SIG-M5 treated with dmso at 0.1 percent for 504 hours (cell line): ENCODE measurements around the gene ZNF764.
"Not testable (repeated sequence)": the region's sequence is repeated elsewhere in the genome, so short reads cannot be mapped to it uniquely, and the experiment has no call there.

Experiments used
- DNase-seq: peaks from one replicate; lab custom pipeline; 2025; ENCODE audit not compliant: unreplicated experiment; lab: John Stamatoyannopoulos, UW

Gene ZNF764

GRCh38 chr16:30557957-30558788 lies at the start of gene ZNF764:
ZNF764 (minus strand) TSS chr16:30558374; CDS start chr16:30558182, 192 bp downstream.
- DNase-seq, result peak; percentile 97

DNA sequence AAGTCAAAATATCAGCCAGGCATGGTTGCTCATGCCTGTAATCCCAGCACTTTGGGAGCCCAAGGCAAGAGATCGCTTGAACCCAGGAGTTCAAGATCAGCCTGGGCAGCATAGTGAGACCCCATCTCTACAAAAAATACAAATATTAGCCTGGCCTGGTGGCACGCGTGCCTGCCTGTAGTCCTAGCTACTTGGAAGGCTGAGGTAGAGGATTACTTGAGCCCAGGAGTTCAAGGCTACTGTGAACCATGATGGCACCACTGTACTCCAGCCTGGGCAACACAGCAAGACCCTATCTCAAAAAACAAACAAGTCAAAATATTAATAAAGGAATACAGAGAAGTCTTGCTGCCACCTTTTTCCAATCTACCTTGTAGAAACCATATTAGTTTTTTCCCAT lies 47.8 kb upstream of the ZNF764 start:
- no peak for DNase-seq

- peak; percentile 62 for DNase-seq
Observed at GRCh38 chr16:30605158-30605557, 47.0 kb upstream of the ZNF764 start.

GRCh38 chr16:30604316-30604947 lies 46.3 kb upstream of the ZNF764 start:
- no peak for DNase-seq

DNA sequence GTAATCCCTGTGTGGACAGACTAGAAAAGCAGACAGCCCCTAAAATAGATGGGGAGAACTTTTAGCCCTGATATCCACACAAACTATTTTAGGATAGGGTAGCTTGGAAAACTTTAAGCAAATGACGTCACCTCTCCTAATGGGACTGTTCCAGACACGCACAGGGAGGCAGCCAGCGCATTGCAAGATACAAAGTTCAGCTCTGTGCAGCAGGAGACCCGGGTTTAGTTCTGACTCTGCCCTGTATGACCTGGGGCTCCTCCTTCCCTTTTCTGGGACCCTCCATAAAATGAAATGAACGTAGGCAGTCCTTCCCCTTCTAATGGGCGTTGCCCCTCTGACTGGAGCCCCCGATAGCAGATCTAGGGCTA lies 45.8 kb upstream of the ZNF764 start:
- no peak for DNase-seq

DNA sequence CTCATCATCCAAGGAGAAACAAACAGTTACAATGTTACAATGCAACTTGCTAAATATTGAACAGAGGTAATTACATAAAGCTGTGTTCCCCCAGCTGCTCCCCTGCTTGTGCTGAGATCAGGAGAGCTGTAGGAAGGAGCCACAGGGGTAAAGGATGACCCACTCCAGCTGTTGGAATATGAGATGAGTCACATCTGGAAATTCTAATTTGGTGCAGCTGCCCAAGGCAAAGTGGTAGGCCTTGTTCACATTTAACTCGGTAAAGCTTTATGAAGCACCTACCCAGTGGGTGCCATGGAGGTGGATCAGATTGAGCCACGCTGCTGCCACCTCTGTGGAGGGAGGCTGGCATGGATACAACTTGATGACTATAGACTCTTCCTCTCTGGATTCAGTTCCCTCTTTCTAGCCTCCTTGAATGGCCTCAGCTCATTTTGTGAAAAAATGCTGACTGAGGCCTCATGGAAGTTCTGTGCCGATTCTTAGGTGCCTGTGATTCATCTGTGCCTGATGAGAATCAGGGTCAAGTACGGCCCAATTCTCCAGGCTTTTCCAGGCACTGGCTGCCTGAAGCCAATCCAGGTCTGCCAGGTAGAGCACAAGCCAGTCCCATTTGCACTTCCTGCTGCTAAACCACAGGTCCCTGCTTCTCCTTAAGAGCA lies 44.6 kb upstream of the ZNF764 start:
- peak; percentile 26 for DNase-seq

GRCh38 chr16:30601966-30602365 lies 43.8 kb upstream of the ZNF764 start:
- DNase-seq, result peak; percentile 32

DNA sequence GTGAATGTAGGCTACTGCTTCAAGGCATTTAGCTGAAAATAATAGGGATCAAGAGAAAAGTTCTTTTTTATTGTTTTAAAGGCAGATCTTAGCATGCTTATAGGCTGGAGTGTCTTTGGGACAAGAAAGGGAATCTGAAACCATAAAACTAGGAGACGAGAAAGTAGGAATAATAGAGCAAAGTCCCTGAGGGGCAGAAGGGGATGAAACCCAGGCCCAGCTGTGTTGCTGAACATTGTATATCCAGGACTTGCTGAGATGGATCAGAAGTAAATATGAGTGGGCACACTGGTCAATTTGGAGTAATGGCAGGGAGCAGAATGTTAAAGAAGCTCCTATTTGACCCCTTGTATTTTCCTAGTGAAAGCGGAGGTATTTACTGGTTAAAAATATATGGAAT lies 42.8 kb upstream of the ZNF764 start:
- no peak for DNase-seq

DNA sequence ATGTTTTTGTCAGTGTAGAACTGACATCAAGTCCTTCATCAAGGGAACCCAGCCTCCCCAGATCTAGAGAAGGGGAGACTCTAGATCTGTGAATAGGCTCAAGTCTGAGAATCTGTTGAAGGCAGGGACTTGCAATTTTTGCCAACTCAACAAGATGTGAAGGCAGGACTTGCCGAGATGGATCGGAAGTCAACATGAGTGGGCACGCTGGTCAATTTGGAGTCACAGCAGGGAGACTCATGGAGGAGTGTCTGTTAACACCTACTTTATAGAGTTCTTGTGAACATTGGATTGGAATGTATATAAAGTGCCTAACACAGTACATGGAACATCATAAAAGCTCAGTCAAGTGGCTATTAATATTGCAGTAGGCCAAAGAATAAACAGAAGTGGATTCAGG lies 42.0 kb upstream of the ZNF764 start:
- no peak for DNase-seq

DNA sequence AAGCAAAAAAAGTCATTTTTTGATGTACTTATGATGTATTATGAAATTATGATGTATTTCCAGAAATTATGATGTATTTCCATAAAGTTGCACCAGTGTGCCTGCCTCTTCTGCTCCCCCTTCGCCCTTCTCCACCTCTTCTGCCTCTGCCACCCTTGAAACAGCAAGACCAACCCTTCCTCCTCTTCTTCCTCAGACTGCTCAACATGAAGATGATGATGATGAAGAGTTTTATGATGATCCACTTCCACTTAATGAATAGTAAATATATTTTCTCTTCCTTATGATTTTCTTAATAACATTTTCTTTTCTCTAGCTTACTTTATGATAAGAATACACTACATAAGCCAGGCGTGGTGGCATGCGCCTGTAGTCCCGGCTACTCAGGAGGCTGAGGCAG lies 34.7 kb upstream of the ZNF764 start:
- no peak for DNase-seq

DNA sequence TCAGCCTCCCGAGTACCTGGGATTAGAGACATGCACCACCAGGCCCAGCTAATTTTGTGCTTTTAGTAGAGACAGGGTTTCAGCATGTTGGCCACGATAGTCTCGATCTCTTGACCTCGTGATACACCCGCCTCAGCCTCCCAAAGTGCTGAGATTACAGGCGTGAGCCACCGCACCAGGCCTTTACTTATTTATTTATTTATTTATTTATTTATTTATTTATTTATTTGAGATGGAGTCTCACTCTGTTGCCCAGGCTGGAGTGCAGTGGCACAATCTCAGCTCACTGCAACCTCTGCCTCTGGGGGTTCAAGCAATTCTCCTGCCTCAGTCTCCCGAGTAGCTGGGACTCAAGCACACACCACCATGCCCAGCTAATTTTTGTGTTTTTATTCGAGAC lies 32.7 kb upstream of the ZNF764 start:
- DNase-seq, result not testable (repeated sequence)

DNA sequence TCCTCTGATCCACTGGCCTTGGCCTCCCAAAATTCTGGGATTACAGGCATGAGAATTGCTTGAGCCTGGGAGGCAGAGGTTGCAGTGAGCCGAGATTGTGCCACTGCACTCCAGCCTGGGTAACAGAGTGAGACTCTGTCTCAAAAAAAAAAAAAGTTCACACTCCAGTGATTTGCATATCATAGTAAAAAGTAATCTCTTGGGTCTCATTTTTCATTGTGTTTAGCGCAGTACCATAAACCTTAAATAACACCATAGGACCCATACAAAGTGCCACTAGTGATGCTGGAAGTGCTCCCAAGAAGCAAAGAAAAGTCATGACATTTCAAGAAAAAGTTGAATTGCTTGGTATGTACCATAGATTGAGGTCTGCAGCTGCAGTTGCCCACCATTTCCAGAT lies 31.4 kb upstream of the ZNF764 start:
- DNase-seq, result not testable (repeated sequence)

- no peak for DNase-seq
Observed at GRCh38 chr16:30588651-30589050, 30.5 kb upstream of the ZNF764 start.

GRCh38 chr16:30585400-30586191 lies 27.4 kb upstream of the ZNF764 start, which contains the start of gene ZNF785:
ZNF785 (minus strand) TSS chr16:30585697; CDS start chr16:30585611, 86 bp downstream.
- peak; percentile 98 for DNase-seq

DNA sequence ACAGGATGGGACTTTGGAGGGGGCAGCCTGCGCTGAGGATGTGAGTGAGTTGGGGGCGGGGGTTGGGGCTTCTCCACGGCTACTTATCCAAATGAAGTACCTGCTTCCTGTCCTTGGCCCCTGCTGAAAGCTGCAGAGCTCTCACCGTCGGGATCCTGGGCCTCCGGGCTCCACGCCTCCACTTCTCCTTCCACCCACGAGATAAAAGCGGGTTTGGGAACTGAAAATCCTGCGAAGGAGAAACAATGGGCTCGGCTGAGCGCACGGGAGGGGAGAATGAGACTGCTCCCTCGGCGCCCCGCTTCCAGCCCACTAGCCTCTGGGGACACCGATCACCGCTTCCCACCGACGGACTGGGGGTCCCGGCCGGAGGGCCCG lies 26.8 kb upstream of the ZNF764 start:
- no peak for DNase-seq

GRCh38 chr16:30582611-30583340 lies 24.6 kb upstream of the ZNF764 start:
- no peak for DNase-seq

GRCh38 chr16:30581457-30581856 lies 23.3 kb upstream of the ZNF764 start:
- DNase-seq, result no peak

GRCh38 chr16:30574678-30575077 lies 16.5 kb upstream of the ZNF764 start:
- no peak for DNase-seq

DNA sequence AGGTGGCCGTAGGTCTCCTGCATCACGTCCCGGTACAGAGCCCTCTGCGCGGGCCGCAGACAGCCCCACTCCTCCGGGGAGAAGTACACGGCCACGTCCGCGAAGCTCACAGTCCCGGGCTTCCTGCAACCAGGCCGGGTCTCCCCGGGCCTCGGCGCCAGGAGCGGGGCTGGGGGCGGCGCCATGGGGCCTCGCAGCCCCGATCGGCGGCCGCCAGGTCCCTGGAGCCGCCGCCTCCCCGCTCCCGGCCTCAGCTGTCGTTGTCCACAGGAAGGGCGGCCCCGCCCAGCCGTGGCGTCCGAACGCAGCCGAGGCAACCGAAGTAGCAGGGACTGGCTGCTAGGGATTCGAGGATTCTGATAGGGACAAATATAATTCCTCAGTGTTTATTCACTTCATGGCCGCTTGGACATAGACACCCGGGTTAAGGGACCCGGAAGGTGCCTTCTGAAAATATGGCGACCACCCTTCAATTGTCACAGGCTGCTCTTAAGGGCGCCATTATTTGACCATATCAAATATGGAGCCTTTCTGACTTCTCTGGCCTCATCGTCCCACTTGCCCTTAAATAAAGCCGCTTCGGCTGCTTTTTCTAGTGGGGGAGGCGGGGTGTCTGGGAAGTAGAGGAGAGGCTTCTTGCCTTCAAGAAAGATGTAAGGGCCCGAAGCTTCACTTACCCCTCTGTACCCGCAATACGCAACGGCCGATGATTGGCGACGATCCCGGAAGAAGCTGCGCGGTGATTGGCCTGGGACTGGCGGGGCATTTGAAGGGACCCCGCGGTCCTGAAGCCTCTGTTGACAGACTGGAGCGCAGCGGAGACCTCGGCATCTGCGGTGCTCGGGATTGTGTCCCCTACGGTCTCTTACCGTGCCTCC lies 13.5 kb upstream of the ZNF764 start, which contains the start of gene ZNF688:
Gene ZNF688 (minus strand): TSS at position 270 of the 878 bp plus-strand sequence. CDS start 85 bp downstream, at position 185.
- DNase-seq, result peak; percentile 99
